Gastroesophageal sphincter (tissue), 4 donors: Measurements from ENCODE around the gene UGT1A8. TPM values are rescaled to one million over a fixed set of nuclear protein-coding genes. Genes with fewer than 3 reads are reported as not detected.

Experiments
- ATAC-seq: fragments of 150-250 bp; one replicate; pipeline ENCODE4 v1.9.1; 2016; ENCODE audit warnings: mild to moderate bottlenecking, moderate library complexity
- H3K27ac ChIP-seq, 4 donors: fragments of 200-600 bp; sonication (generic) in 3 of 4; 1 replicate in 3 of 4; 2 replicates in 1 of 4; pipeline ENCODE4 v1.5.1; 2016 to 2019
- H3K27me3 ChIP-seq: fragments of 200-600 bp; sonication (generic); one replicate; pipeline ENCODE4 v1.5.1; 2019
- H3K36me3 ChIP-seq, 2 donors: fragments of 200-600 bp; sonication (generic); one replicate each; pipeline ENCODE4 v1.5.1; 2019; ENCODE audit warnings: control low read depth in 1 of 2
- H3K4me1 ChIP-seq, 3 donors: fragments of 200-600 bp; sonication (generic); 1 replicate in 2 of 3; 2 replicates in 1 of 3; pipeline ENCODE4 v1.5.1; 2016 to 2019; ENCODE audit warnings: control low read depth in 2 of 3
- H3K4me3 ChIP-seq, 2 donors: fragments of 200-600 bp; sonication (generic); one replicate each; pipeline ENCODE4 v1.5.1; 2019; ENCODE audit warnings: mild to moderate bottlenecking in 1 of 2, moderate library complexity in 1 of 2
- H3K9me3 ChIP-seq, 3 donors: fragments of 200-600 bp; sonication (generic); one replicate each; pipeline ENCODE4 v1.5.1; 2017 to 2019; ENCODE audit warnings: control low read depth in 2 of 3
- CTCF ChIP-seq, 4 experiments: fragments of 200-600 bp in 2 of 4; fragments of 450-650 bp in 2 of 4; sonication (generic) in 1 of 4; IDR thresholded peaks; one replicate each; pipeline ENCODE4 v1.5.1; 2017 to 2019; ENCODE audit warnings: antibody characterized with exemption in 4 of 4, mild to moderate bottlenecking in 2 of 4, moderate library complexity in 2 of 4
- EP300 ChIP-seq: sonication (generic); formaldehyde crosslinking; IDR thresholded peaks from one replicate; pipeline ENCODE4 v1.6.1; 2017; ENCODE audit warnings: antibody characterized with exemption, mild to moderate bottlenecking
- POLR2A ChIP-seq, 2 donors: fragments of 450-650 bp; IDR thresholded peaks; one replicate each; pipeline ENCODE4 v1.6.1; 2017; ENCODE audit warnings: antibody characterized with exemption in 2 of 2, mild to moderate bottlenecking in 2 of 2, moderate library complexity in 1 of 2
- POLR2AphosphoS5 ChIP-seq: sonication (generic); formaldehyde crosslinking; IDR thresholded peaks from one replicate; pipeline ENCODE4 v1.6.1; 2017; ENCODE audit warnings: antibody characterized with exemption
- WGBS, 2 donors: methylation state at CpG; one replicate each; pipeline ENCODE4 v1.1.5; 2018; ENCODE audit warnings: low coverage in 1 of 2; 5-methylcytosine and 5-hydroxymethylcytosine counted together
- total RNA-seq, 4 donors: library from RNA; depleted of rRNA; stranded (reverse); fragments of >200 nt; gene quantifications; one replicate each; pipeline ENCODE4 v1.1.0, GENCODE V29; 2016

UGT1A8 gene
- total RNA-seq, 4 donors from 2014 or later, result not detected

- Histone ChIP-seq H3K27ac (no peak overlapping the region), H3K4me1 (no peaks in the 10 kb centered on the region), H3K36me3 (no peaks in the 10 kb centered on the region), H3K27me3 (peaks cover 6% of the 10 kb centered on the region), H3K4me3 (no peak overlapping the region), H3K9me3 (peaks cover 0 to 6% (median 0%) of the 10 kb centered on the region in 3 donors)
- no CpG with 5 or more reads among the region's 21 CpGs for WGBS, 2 donors
- TF ChIP-seq POLR2A (IDR thresholded peaks at IDR 0.05) (no peak), CTCF (IDR thresholded peaks at IDR 0.05) (no peak), EP300 (no peak), POLR2AphosphoS5 (no peak)
- ATAC-seq, result no peak
Observed at GRCh38 chr2:233822101-233822771, 204.8 kb downstream of the UGT1A8 start.

Other genes starting within 250 kb of the UGT1A8 start
- 10 to 100 TPM; 13.5 to 52.6 (median 18.2) TPM for gene USP40, start 50.9 kb upstream of the UGT1A8 start, total RNA-seq
- 1 to 10 TPM in 1 of 4 donors, under 1 TPM in 1, not detected in 2; 0.16 to 1.0 TPM for gene UGT1A10, start 18.8 kb downstream of the UGT1A8 start, total RNA-seq
- not detected for gene UGT1A9, start 54.3 kb downstream of the UGT1A8 start, total RNA-seq
- 1 to 10 TPM in 1 of 4 donors, not detected in 3; 4.6 TPM for gene UGT1A7, start 64.3 kb downstream of the UGT1A8 start, total RNA-seq
- 10 to 100 TPM in 1 of 4 donors, under 1 TPM in 2, not detected in 1; 0.27 to 20.1 (median 0.58) TPM for gene UGT1A6, start 75.3 kb downstream of the UGT1A8 start, total RNA-seq
- gene UGT1A5, start 95.3 kb downstream of the UGT1A8 start, total RNA-seq, result not detected
- under 1 TPM in 1 of 4 donors, not detected in 3; 0.13 TPM for gene UGT1A4, start 101.1 kb downstream of the UGT1A8 start, total RNA-seq
- gene UGT1A3, start 111.4 kb downstream of the UGT1A8 start, total RNA-seq, result not detected
- under 1 TPM in 1 of 4 donors, not detected in 3; 0.94 TPM for gene UGT1A1, start 142.6 kb downstream of the UGT1A8 start, total RNA-seq
- gene MROH2A, start 160.7 kb downstream of the UGT1A8 start, total RNA-seq, result not detected
- gene HJURP, start 236.9 kb downstream of the UGT1A8 start, total RNA-seq, result 1 to 10 TPM in 2 of 4 donors, under 1 TPM in 1, not detected in 1; 0.15 to 3.1 (median 2.5) TPM